GM10266 (cell line): ENCODE results near the gene JAK3.
"Not testable (repeated sequence)": the region's sequence is repeated elsewhere in the genome, so short reads cannot be mapped to it uniquely, and the experiment has no call there.

ENCODE experiments used
- DNase-seq: peaks from one replicate; pipeline ENCODE4 v3.0.0; 2012; ENCODE audit errors: extremely low spot score
- TF ChIP-seq, protein P1 (sequence below): IDR thresholded peaks from 2 replicates; pipeline ENCODE4 v1.5.1; 2012; ENCODE audit warnings: mild to moderate bottlenecking, low read depth; ENCODE audit not compliant: control insufficient read depth, insufficient read depth; ENCODE audit errors: missing control alignments

The JAK3 gene

DNA sequence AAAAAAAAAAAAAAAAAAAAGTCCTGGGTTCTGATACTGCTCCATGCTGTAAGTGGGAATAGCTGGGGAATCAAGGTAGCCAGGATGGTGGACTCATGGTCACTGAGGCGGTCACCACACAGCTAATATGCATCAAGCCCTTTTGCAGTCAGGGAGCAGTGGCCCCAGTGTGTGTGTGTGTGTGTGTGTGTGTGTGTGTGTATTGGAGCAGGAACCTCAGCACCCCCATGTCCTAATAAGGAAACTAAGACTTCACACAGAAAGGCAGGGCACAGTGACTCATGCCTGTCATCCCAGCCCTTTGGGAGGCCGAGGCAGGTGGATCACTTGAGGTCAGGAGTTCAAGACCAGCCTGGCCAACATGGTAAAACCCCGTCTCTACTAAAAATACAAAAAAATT is 40.8 kb downstream of the JAK3 start:
- peak; percentile 30 for DNase-seq
- TF ChIP-seq, protein P1, sequence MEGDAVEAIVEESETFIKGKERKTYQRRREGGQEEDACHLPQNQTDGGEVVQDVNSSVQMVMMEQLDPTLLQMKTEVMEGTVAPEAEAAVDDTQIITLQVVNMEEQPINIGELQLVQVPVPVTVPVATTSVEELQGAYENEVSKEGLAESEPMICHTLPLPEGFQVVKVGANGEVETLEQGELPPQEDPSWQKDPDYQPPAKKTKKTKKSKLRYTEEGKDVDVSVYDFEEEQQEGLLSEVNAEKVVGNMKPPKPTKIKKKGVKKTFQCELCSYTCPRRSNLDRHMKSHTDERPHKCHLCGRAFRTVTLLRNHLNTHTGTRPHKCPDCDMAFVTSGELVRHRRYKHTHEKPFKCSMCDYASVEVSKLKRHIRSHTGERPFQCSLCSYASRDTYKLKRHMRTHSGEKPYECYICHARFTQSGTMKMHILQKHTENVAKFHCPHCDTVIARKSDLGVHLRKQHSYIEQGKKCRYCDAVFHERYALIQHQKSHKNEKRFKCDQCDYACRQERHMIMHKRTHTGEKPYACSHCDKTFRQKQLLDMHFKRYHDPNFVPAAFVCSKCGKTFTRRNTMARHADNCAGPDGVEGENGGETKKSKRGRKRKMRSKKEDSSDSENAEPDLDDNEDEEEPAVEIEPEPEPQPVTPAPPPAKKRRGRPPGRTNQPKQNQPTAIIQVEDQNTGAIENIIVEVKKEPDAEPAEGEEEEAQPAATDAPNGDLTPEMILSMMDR, result no peak

DNA sequence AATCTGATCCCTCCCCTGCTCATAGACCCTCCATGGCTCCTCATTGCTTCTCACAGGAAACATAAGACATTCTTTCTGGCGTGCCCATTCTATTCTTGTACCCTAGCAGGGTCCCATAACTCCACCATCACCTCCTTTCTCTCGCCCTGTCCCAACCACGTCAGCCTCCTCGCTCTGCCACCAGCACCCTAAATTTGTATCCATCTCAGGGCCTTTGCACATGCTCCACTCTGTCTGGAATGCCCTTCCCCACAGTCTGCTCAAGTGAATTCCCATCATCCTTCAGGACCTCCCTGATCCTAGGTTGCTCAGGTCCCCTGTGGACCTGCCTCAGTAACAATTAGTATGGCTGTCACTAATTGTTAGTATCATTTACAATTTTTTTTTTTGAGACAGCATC is 42.4 kb downstream of the JAK3 start:
- TF ChIP-seq, protein P1, result no peak
- DNase-seq, result no peak

DNA sequence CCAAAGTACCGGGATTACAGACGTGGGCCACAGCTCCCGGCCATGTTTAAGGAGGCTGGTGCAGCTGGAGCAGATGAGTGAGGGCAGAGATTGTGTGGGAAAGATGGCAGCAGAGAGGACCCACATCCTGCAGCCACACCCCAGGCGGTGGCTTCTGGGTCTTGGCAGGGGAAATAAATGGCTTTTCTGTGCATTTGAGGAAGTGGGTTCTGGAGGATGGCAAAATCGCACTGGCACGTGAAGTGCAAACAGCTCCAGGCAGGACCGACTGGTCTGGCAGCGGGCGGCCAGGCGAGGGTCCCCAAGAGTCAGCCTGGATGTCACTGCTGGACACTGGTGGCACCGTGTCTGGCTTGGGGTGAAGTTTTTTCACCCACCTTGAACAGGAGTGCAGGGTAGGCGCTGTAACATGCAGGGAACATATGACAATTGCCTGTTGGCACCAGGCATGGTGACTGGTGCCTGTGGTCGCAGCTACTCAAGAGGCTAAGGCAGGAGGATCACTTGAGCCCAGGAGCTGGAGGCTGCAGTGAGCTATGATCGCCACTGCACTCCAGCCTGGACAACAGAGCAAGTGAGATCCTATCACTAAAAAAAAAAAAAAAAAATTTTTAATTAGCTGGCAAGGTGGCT is 44.4 kb downstream of the JAK3 start:
- DNase-seq, result no peak
- TF ChIP-seq, protein P1, result no peak

DNA sequence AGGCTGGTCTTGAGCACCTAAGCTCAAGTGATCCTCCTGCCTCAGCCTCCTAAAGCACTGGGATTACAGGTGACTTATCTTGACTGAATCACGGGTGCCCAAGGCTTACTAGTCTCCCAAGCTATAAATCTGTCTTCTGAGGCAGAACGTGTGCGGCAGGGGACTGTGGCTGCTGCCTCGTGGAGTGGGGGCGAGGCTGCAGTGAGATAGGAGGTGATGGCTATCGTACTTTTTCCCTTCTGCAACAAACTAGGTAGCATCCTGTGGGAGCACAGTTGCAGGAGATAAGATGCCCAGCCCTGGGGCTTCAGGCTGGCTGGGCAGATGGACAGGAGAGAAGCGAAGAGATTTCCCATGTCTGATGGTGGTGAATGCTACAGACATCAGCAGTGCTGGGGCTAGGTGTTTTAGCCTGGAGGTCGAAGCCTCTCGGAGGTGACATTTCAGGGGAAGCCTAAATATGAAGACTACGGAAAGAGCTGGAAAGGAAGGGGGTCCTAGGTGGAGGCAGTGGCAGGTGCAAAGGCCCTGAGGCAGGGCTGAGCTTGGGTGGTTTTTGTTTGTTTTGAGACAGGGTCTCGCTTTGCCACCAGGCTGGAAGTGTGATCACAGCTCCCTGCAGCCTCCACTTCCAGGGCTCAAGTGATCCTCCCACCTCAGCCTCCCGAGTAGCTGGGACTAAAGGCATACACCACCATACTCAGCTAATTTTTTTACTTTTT is 45.5 kb downstream of the JAK3 start:
- TF ChIP-seq, protein P1, result no peak
- DNase-seq, result no peak

DNA sequence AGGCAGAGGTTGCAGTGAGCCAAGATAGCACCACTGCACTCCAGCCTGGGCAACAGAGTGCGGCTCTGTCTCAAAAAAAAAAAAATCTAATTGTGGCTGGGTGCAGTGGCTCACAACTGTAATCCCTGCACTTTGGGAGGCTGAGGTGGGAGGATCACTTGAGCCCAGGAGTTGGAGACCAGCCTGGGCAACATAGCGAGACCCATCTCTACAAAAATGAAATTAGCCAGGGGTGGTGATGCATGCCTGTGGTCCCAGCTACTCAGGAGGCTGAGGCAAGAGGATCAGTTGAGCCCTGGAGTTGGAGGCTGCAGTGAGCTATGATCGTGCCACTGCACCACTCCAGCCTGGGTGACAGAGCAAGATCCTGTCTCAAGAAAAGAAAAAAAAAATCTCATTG is 49.2 kb downstream of the JAK3 start:
- not testable (repeated sequence) for DNase-seq

DNA sequence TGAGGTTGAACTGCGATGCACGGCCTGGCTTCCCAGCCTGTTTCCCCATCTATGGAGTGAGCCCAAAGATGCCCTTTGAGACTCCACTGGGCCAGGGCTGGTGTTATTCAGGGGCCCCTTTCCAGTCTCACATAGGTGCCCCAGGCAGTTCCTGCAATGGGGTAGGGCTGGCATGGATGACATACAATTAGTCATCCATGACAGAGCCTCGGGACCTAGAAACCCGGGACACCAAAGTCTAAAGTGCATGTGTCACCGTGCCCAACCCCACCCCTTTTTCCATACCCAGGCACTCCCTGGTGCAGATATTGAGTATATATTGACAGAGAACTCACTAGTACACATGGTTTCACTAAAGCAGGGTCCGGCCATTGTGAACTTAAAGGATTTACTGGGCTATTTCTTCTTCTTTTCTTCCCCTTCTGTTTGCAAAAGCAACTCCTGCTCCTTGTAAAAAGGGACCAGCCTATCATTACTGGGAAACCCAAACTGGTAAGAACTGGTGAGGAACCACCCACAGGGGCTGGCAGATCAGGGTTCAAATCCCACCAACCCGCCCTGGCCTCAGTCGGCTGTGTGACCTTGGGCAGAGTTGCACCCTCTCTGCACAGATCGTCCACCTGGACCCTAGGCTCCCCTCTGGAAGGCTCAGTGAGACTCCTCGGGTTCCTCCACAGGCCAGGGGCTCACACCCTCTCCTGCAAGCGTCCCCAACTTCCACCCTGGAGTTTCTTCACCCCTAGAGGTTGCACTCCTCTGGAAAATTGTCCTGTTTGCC is 50.2 kb downstream of the JAK3 start:
- DNase-seq, result no peak
- TF ChIP-seq, protein P1, result no peak

DNA sequence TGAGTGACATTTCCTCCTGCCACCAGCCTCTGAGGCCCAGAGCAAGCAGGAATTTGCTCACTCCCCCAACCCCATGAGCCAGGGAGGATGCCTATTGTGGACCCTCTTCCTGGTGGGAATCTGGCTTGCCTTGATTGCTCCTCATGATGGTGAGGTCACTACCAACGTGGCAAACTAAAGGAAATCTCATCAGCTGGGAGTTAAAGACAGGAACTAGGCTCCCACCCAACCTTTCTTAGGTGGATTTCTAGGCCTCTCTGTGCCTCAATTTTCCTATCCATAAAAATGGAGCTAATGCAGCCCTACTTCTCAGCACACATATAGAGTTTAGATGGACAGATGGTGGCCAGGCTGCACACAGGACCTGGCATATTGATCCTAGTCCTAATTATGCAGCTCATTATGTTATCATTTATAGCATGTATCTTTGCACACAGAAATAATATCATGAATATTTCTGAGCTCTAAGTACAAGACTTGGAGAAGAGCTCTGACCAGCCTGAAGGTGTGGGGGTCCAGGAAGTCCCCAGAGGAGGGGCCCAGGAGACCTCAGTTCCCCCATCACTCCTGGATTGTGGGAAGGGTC is 50.9 kb downstream of the JAK3 start:
- no peak for DNase-seq
- TF ChIP-seq, protein P1, result no peak
